ENCODE measurements around the gene CCDC6.

- no peak for TF ChIP-seq POLR2A (IDR thresholded peaks at IDR 0.05)
- no peak for TF ChIP-seq CTCF (IDR thresholded peaks at IDR 0.05)
- TF ChIP-seq EP300 (IDR thresholded peaks at IDR 0.05), result no peak
Measured at GRCh38 chr10:59869594-59869940, 36.8 kb downstream of the CCDC6 start.

All from ovary (tissue), 3 donors.